ENCODE results near the gene GKN2. TPM values are rescaled to one million over a fixed set of nuclear protein-coding genes. Genes with fewer than 3 reads are reported as not detected.

The GKN2 gene
- not detected in 2 replicates for total RNA-seq

GRCh38 chr2:68952887-68953521, at the start of gene GKN2:
TSS of gene GKN2 (minus strand) at chr2:68952893. CDS start at chr2:68952861, 32 bp downstream.

GRCh38 chr2:68974251-68974650, 21.6 kb upstream of the GKN2 start, which contains the start of gene GKN1:
TSS of gene GKN1 (plus strand) at chr2:68974636. CDS start at chr2:68974678, 42 bp downstream.

Other genes starting within 250 kb of the GKN2 start
- gene ARHGAP25, start 218.1 kb downstream of the GKN2 start, total RNA-seq, result 0.14 and 0.28 TPM in 2 replicates
- not detected in 2 replicates for gene BMP10, start 81.5 kb downstream of the GKN2 start, total RNA-seq
- not detected in 2 replicates for gene GKN1, start 21.7 kb upstream of the GKN2 start, total RNA-seq
- gene ANTXR1, start 60.3 kb upstream of the GKN2 start, total RNA-seq, result 262 and 309 TPM in 2 replicates